ENCODE data around the gene PRAC1.
"Not testable (repeated sequence)": the region's sequence is repeated elsewhere in the genome, so short reads cannot be mapped to it uniquely, and the experiment has no call there.

The PRAC1 gene

GRCh38 chr17:48718227-48718760 is 4.0 kb downstream of the PRAC1 start:
- Histone ChIP-seq H3K4me2 (ENCODE audit: low read length) (no peak overlapping the region), H2AFZ (ENCODE audit: low read depth, low read length) (no peak overlapping the region), H3K27me3 (ENCODE audit: low read depth, low read length) (no peaks in the 10 kb centered on the region), H4K20me1 (ENCODE audit: insufficient read depth, low read length) (no peaks in the 10 kb centered on the region), H3K79me2 (ENCODE audit: low read length) (no peaks in the 10 kb centered on the region), H3K4me3 (ENCODE audit: low read length) (no peak overlapping the region), H3K36me3 (replicated peaks; ENCODE audit: low read depth, low read length) (no peaks in the 10 kb centered on the region), H3K9me3 (ENCODE audit: insufficient read depth, low read length) (no peaks in the 10 kb centered on the region), H3K4me1 (ENCODE audit: low read length) (peaks cover 7% of the 10 kb centered on the region), H3K27ac (ENCODE audit: low read length) (no peak overlapping the region), H3K9ac (ENCODE audit: low read length) (no peak overlapping the region)
- no peak for TF ChIP-seq EZH2phosphoT487 (IDR thresholded peaks at IDR 0.05; ENCODE audit: low read depth)
- TF ChIP-seq CTCF (IDR thresholded peaks at IDR 0.05; ENCODE audit: low read depth, low read length) = no peak

GRCh38 chr17:48717367-48718226 is 4.7 kb downstream of the PRAC1 start:
- Histone ChIP-seq H3K79me2 (ENCODE audit: low read length) (no peaks in the 10 kb centered on the region), H3K4me3 (ENCODE audit: low read length) (no peak overlapping the region), H3K4me1 (ENCODE audit: low read length) (peaks cover under 1% of the 10 kb centered on the region), H3K36me3 (replicated peaks; ENCODE audit: low read depth, low read length) (no peaks in the 10 kb centered on the region), H3K9me3 (ENCODE audit: insufficient read depth, low read length) (no peaks in the 10 kb centered on the region), H3K27me3 (ENCODE audit: low read depth, low read length) (no peaks in the 10 kb centered on the region), H4K20me1 (ENCODE audit: insufficient read depth, low read length) (no peaks in the 10 kb centered on the region), H2AFZ (ENCODE audit: low read depth, low read length) (no peak overlapping the region), H3K27ac (ENCODE audit: low read length) (no peak overlapping the region), H3K9ac (ENCODE audit: low read length) (no peak overlapping the region), H3K4me2 (ENCODE audit: low read length) (no peak overlapping the region)
- TF ChIP-seq CTCF (IDR thresholded peaks at IDR 0.05; ENCODE audit: low read depth, low read length) = no peak
- no peak for TF ChIP-seq EZH2phosphoT487 (IDR thresholded peaks at IDR 0.05; ENCODE audit: low read depth)

GRCh38 chr17:48716549-48716948 is 5.8 kb downstream of the PRAC1 start:
- not testable (repeated sequence) for H4K20me1 ChIP-seq (ENCODE audit: insufficient read depth, low read length); H3K36me3 ChIP-seq (replicated peaks; ENCODE audit: low read depth, low read length); H3K27me3 ChIP-seq (ENCODE audit: low read depth, low read length); H3K27ac ChIP-seq (ENCODE audit: low read length); H3K4me2 ChIP-seq (ENCODE audit: low read length); H3K4me3 ChIP-seq (ENCODE audit: low read length); H3K9ac ChIP-seq (ENCODE audit: low read length); H3K9me3 ChIP-seq (ENCODE audit: insufficient read depth, low read length); H2AFZ ChIP-seq (ENCODE audit: low read depth, low read length); H3K4me1 ChIP-seq (ENCODE audit: low read length); H3K79me2 ChIP-seq (ENCODE audit: low read length)

GRCh38 chr17:48715496-48716399 is 6.6 kb downstream of the PRAC1 start:
- H3K4me3 ChIP-seq (ENCODE audit: low read length) = no peak overlapping the region
- no peaks in the 10 kb centered on the region for H3K9me3 ChIP-seq (ENCODE audit: insufficient read depth, low read length)
- H2AFZ ChIP-seq (ENCODE audit: low read depth, low read length) = peak overlapping the region; percentile 62; the same call in 1 of the 2 replicates
- no peak overlapping the region; the same call in 1 of the 2 replicates for H3K4me2 ChIP-seq (ENCODE audit: low read length)
- TF ChIP-seq EZH2phosphoT487 (IDR thresholded peaks at IDR 0.05; ENCODE audit: low read depth) = no peak
- no peak for TF ChIP-seq CTCF (IDR thresholded peaks at IDR 0.05; ENCODE audit: low read depth, low read length)
- no peak overlapping the region for H3K9ac ChIP-seq (ENCODE audit: low read length)
- no peaks in the 10 kb centered on the region for H3K4me1 ChIP-seq (ENCODE audit: low read length)
- H3K27me3 ChIP-seq (ENCODE audit: low read depth, low read length) = no peaks in the 10 kb centered on the region; the same call in 1 of the 2 replicates
- H4K20me1 ChIP-seq (ENCODE audit: insufficient read depth, low read length) = no peaks in the 10 kb centered on the region
- no peak overlapping the region for H3K27ac ChIP-seq (ENCODE audit: low read length)
- no peaks in the 10 kb centered on the region for H3K79me2 ChIP-seq (ENCODE audit: low read length)
- H3K36me3 ChIP-seq (replicated peaks; ENCODE audit: low read depth, low read length) = no peaks in the 10 kb centered on the region
